Measurements from ENCODE around the gene CFAP251.

DNA sequence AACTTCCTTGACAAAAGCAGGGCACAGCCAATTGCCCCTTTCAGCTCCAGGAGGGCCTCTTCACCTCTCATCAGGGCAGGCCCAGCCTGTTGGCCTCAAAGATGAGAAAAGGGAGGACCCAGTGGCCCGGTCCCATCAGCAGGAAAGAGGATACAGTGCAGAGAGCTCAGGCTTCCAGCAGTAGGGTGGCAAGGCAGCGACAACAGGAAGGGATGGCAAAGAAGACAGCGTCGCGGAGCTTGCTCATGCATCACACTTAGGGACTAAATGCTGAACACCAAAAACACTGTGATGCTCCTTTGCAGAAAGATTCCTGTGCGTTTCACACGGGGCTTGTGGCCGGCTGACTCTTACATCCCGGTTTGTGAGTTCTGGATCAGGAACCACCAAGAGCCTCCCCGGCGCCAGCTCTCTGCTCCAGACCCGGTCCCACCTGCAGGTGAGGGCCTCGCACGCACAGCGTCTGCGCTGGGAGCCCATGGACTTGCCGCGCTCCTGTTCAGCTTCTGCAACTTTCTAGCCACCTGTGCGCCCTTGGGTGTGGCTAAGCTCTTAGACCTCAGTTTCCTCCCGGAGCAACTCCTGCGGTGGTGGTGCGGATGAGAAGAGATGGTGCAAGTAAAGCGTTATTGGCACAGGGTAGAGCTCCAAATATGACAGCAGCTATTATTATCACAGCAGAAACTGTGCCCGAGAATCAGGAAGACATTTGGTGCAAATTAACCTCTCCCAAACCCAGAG lies 88.0 kb downstream of the CFAP251 start:
- no peak for TF ChIP-seq KDM4A (IDR thresholded peaks at IDR 0.05; ENCODE audit: low read depth, low read length, severe bottlenecking)
- no peak for TF ChIP-seq POLR2A (IDR thresholded peaks at IDR 0.05; ENCODE audit: control extremely low read depth in 1 of 2, low read depth in 2 of 2, low read length in 2 of 2)
- TF ChIP-seq, protein P1, sequence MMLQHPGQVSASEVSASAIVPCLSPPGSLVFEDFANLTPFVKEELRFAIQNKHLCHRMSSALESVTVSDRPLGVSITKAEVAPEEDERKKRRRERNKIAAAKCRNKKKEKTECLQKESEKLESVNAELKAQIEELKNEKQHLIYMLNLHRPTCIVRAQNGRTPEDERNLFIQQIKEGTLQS (IDR thresholded peaks at IDR 0.05; ENCODE audit: insufficient read depth, low read depth, low read length) = no peak
- TF ChIP-seq JUN (IDR thresholded peaks at IDR 0.05; ENCODE audit: low read depth, low read length) = no peak
- TF ChIP-seq EP300 (IDR thresholded peaks at IDR 0.05; ENCODE audit: borderline replicate concordance in 1 of 2, low read depth in 2 of 2, low read length in 2 of 2) = no peak
- no peak for TF ChIP-seq SP1 (IDR thresholded peaks at IDR 0.05; ENCODE audit: low read depth, low read length)
- TF ChIP-seq, protein P2, sequence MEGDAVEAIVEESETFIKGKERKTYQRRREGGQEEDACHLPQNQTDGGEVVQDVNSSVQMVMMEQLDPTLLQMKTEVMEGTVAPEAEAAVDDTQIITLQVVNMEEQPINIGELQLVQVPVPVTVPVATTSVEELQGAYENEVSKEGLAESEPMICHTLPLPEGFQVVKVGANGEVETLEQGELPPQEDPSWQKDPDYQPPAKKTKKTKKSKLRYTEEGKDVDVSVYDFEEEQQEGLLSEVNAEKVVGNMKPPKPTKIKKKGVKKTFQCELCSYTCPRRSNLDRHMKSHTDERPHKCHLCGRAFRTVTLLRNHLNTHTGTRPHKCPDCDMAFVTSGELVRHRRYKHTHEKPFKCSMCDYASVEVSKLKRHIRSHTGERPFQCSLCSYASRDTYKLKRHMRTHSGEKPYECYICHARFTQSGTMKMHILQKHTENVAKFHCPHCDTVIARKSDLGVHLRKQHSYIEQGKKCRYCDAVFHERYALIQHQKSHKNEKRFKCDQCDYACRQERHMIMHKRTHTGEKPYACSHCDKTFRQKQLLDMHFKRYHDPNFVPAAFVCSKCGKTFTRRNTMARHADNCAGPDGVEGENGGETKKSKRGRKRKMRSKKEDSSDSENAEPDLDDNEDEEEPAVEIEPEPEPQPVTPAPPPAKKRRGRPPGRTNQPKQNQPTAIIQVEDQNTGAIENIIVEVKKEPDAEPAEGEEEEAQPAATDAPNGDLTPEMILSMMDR (IDR thresholded peaks at IDR 0.05; ENCODE audit: control extremely low read depth in 1 of 3, insufficient read depth in 1 of 3, low read depth in 1 of 3, low read length in 3 of 3) = no peak
- TF ChIP-seq EZH2 (IDR thresholded peaks at IDR 0.05; ENCODE audit: low read depth, low read length, severe bottlenecking) = no peak
- TF ChIP-seq TAF1 (IDR thresholded peaks at IDR 0.05; ENCODE audit: low read depth, low read length) = no peak
- TF ChIP-seq YY1 (IDR thresholded peaks at IDR 0.05; ENCODE audit: low read depth, low read length) = no peak
- no peak for TF ChIP-seq CBX8 (IDR thresholded peaks at IDR 0.05; ENCODE audit: borderline replicate concordance, low read depth, low read length)
- no peak for TF ChIP-seq CEBPB (IDR thresholded peaks at IDR 0.05; ENCODE audit: low read depth, low read length)

Data from H1 (cell line).